Mammary epithelial cell (primary cell): ENCODE results near the gene CPPED1.

Experiments used
- CTCF ChIP-seq, 2 donors: IDR thresholded peaks in 1 of 2; conservative IDR thresholded peaks in 1 of 2; 2 replicates each; pipeline ENCODE4 v1.5.1; 2011 to 2012; ENCODE audit warnings: inconsistent platforms in 2 of 2, low read length in 2 of 2, mild to moderate bottlenecking in 2 of 2, control low read depth in 1 of 2, low read depth in 1 of 2; ENCODE audit not compliant: insufficient read depth in 1 of 2; ENCODE audit errors: extremely low read depth in 1 of 2
- EZH2 ChIP-seq: IDR thresholded peaks from 2 replicates; pipeline ENCODE4 v1.6.1; 2012; ENCODE audit warnings: low read length, inconsistent platforms, borderline replicate concordance

GRCh38 chr16:12655537-12655936, 148.2 kb downstream of the CPPED1 start:
- TF ChIP-seq EZH2 = no peak
- no peak for TF ChIP-seq CTCF (conservative IDR thresholded peaks at IDR 0.05 in 1 of 2, IDR thresholded peaks at IDR 0.05 in 1 of 2; ENCODE audit: extremely low read depth in 1 of 2, insufficient read depth in 1 of 2, low read depth in 1 of 2, low read length in 2 of 2)
